ENCODE results near the gene DYNLT3.

The DYNLT3 gene

GRCh38 chrX:37846934-37847732 is at the start of gene DYNLT3:
DYNLT3 (minus strand) TSS chrX:37847571; CDS start chrX:37847510, 61 bp downstream.
- DNase-seq (ENCODE audit: low read depth, low spot score): peak; percentile 91

GRCh38 chrX:37896511-37896890 is 49.1 kb upstream of the DYNLT3 start:
- no peak for DNase-seq (ENCODE audit: low read depth, low spot score)

- no peak for DNase-seq (ENCODE audit: low read depth, low spot score)
Measured at GRCh38 chrX:37895795-37896510, 48.6 kb upstream of the DYNLT3 start.

GRCh38 chrX:37894725-37895124 is 47.4 kb upstream of the DYNLT3 start:
- no peak for DNase-seq (ENCODE audit: low read depth, low spot score)

GRCh38 chrX:37888010-37888409 is 40.6 kb upstream of the DYNLT3 start:
- DNase-seq (ENCODE audit: low read depth, low spot score): no peak

- DNase-seq (ENCODE audit: low read depth, low spot score): no peak
Measured at GRCh38 chrX:37887347-37887746, 40.0 kb upstream of the DYNLT3 start.

GRCh38 chrX:37883196-37883595 is 35.8 kb upstream of the DYNLT3 start:
- DNase-seq (ENCODE audit: low read depth, low spot score): peak; percentile 10

- DNase-seq (ENCODE audit: low read depth, low spot score): no peak
Measured at GRCh38 chrX:37879692-37880091, 32.3 kb upstream of the DYNLT3 start.

GRCh38 chrX:37876716-37877115 is 29.3 kb upstream of the DYNLT3 start:
- DNase-seq (ENCODE audit: low read depth, low spot score): no peak

- no peak for DNase-seq (ENCODE audit: low read depth, low spot score)
Measured at GRCh38 chrX:37875675-37876074, 28.3 kb upstream of the DYNLT3 start.

GRCh38 chrX:37873220-37873619 is 25.8 kb upstream of the DYNLT3 start:
- DNase-seq (ENCODE audit: low read depth, low spot score): no peak

- no peak for DNase-seq (ENCODE audit: low read depth, low spot score)
Measured at GRCh38 chrX:37872303-37872655, 24.9 kb upstream of the DYNLT3 start.

- DNase-seq (ENCODE audit: low read depth, low spot score): peak; percentile 36
Measured at GRCh38 chrX:37871626-37872302, 24.4 kb upstream of the DYNLT3 start.

GRCh38 chrX:37867536-37868153 is 20.3 kb upstream of the DYNLT3 start:
- no peak for DNase-seq (ENCODE audit: low read depth, low spot score)

GRCh38 chrX:37863728-37864127 is 16.4 kb upstream of the DYNLT3 start:
- no peak for DNase-seq (ENCODE audit: low read depth, low spot score)

GRCh38 chrX:37862851-37863250 is 15.5 kb upstream of the DYNLT3 start:
- DNase-seq (ENCODE audit: low read depth, low spot score): no peak

- DNase-seq (ENCODE audit: low read depth, low spot score): peak; percentile 81
Measured at GRCh38 chrX:37860721-37861120, 13.3 kb upstream of the DYNLT3 start.

GRCh38 chrX:37854748-37855147 is 7.4 kb upstream of the DYNLT3 start:
- no peak for DNase-seq (ENCODE audit: low read depth, low spot score)

- DNase-seq (ENCODE audit: low read depth, low spot score): no peak
Measured at GRCh38 chrX:37854148-37854547, 6.8 kb upstream of the DYNLT3 start.

- DNase-seq (ENCODE audit: low read depth, low spot score): no peak
Measured at GRCh38 chrX:37847733-37848197, 394 bp upstream of the DYNLT3 start.

- DNase-seq (ENCODE audit: low read depth, low spot score): no peak
Measured at GRCh38 chrX:37846558-37846933, 825 bp downstream of the DYNLT3 start.

GRCh38 chrX:37846141-37846540 is 1.2 kb downstream of the DYNLT3 start:
- no peak for DNase-seq (ENCODE audit: low read depth, low spot score)
